RKO (cell line): Measurements from ENCODE around the gene CDHR3.
"Not testable (repeated sequence)": the region's sequence is repeated elsewhere in the genome, so short reads cannot be mapped to it uniquely, and the experiment has no call there.

Source experiments
- DNase-seq: peaks from one replicate; pipeline ENCODE4 v3.0.0-alpha.2; 2016; ENCODE audit warnings: low spot score

Gene CDHR3

GRCh38 chr7:105996860-105997737 is 34.0 kb downstream of the CDHR3 start:
- DNase-seq = no peak

- DNase-seq = no peak
These were observed 36.2 kb downstream of the CDHR3 start for GRCh38 chr7:105999256-105999655.

- DNase-seq = no peak
These were observed 38.1 kb downstream of the CDHR3 start for GRCh38 chr7:106001196-106001595.

GRCh38 chr7:106001886-106002285 is 38.8 kb downstream of the CDHR3 start:
- DNase-seq = no peak

DNA sequence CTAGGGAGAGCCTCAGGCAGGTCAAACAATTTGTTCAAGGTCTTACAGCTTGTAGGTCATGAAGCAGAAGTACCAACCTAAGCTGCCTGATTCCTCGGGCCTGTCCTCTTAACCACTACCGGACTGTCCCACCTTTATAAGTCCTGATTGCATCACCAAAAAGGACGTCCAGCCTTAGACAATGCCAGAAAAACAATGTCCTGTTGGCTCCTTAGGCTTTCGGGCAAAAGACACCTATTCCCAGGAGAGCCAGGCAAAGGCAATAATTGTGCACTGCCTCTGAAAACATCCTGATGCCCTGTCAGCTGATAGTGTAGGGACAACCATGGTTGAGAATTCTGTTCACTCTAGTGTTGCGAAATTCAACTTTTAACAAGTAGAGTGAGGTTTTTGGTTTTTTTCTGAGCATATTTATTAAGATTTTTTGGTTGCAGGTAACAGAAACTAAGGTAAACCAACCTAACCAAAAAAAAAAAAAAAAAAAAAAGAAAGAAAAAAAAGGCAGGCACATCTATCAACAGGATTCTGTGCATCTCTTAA is 40.5 kb downstream of the CDHR3 start:
- no peak for DNase-seq

DNA sequence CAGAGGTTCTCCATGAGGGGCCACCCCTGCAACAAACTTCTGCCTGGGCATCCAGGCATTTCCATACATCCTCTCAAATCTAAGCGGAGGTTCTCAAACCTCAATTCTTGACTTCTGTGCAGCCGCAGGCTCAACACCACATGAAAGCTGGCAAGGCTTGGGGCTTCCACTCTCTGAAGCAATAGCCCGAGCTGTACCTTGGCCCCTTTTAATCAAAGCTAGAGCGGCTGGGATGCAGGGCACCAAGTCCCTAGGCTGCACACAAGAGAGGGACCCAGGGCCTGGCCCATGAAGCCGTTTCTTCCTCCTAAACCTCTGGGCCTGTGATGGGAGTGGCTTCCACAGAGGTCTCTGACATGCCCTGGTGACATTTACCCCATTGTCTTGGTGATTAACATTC is 43.8 kb downstream of the CDHR3 start:
- DNase-seq = no peak

- DNase-seq = not testable (repeated sequence)
These were observed 44.7 kb downstream of the CDHR3 start for GRCh38 chr7:106007796-106008195.

GRCh38 chr7:106009503-106010226 is 46.6 kb downstream of the CDHR3 start:
- DNase-seq = peak; percentile 88

GRCh38 chr7:106010331-106010730 is 47.3 kb downstream of the CDHR3 start:
- no peak for DNase-seq

- no peak for DNase-seq
These were observed 47.8 kb downstream of the CDHR3 start for GRCh38 chr7:106010866-106011265.

GRCh38 chr7:106012184-106012583 is 49.1 kb downstream of the CDHR3 start:
- no peak for DNase-seq

- no peak for DNase-seq
These were observed 49.9 kb downstream of the CDHR3 start for GRCh38 chr7:106012935-106013439.

GRCh38 chr7:106015381-106016218 is 52.5 kb downstream of the CDHR3 start:
- no peak for DNase-seq

GRCh38 chr7:106016331-106016730 is 53.3 kb downstream of the CDHR3 start:
- DNase-seq = no peak

GRCh38 chr7:106017657-106018056 is 54.6 kb downstream of the CDHR3 start:
- DNase-seq = no peak

- no peak for DNase-seq
These were observed 55.8 kb downstream of the CDHR3 start for GRCh38 chr7:106018566-106019469.

- DNase-seq = no peak
These were observed 56.4 kb downstream of the CDHR3 start for GRCh38 chr7:106019470-106019820.

DNA sequence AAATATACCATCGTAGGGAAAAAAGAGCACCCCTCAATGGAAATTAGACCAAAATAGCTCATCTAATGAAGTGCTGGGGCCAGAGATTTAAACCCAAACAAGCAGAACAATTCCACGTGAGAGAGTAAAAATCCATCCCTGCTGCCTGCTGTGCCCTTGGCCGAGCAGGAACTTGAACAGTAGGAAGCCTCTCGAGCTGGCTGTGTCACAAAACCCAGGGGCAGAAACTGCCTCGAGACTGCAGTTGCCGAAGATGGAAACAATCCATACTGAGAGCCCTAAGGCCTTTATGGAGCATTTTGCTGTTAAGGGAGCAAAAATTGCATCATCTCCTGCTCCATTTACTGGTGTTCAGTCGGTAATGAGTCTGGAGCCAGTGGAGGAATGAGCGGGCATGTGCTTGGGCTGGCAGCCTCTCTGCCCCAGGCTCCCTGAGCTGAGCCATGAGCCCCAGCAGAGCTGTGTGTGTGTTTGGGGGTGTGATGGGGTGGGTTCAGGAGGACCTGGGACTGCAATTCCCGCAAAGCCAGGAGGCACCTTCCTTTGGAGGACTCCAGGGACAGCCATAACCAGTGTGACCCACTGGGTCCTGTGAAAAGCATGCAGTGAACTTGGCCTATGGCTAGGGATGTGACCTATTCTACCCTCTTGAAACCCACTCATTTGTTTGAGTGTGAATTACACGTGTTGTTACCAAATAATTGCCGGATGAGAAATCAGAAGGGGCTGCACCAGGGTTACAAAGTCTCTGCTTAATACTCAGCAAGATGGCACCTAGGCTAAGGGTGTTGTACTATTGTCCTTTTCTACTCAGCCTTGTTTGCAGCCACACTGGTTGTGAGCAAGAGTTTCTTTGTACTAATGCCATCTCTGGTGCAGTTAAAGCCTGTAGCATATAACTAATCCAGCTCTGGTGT is 58.3 kb downstream of the CDHR3 start:
- DNase-seq = no peak

GRCh38 chr7:106022193-106022821 is 59.2 kb downstream of the CDHR3 start:
- no peak for DNase-seq
